ENCODE data around the gene NUB1. TPM values are rescaled to one million over a fixed set of nuclear protein-coding genes. Genes with fewer than 3 reads are reported as not detected.
A peak's percentile ranks its signal among the peaks of the same experiment; 100 is the strongest.

NUB1 gene
- total RNA-seq, 4 donors from 2014 or later, result 16.8 to 46.7 (median 26.1) TPM

- no peaks in the 10 kb centered on the region for H3K36me3 ChIP-seq
- H3K27me3 ChIP-seq, result peaks cover 13 to 62% (median 22%) of the 10 kb centered on the region in 4 donors
- no peak overlapping the region for H3K4me3 ChIP-seq
- intact Hi-C loops (cut with DNase I), result no loop called here
- WGBS, 2 donors, result 71 to 82% methylated on average over 6 to 7 of the region's 9 CpGs
- H3K27ac ChIP-seq, result no peak overlapping the region
- H3K9me3 ChIP-seq, result no peaks in the 10 kb centered on the region
- H3K4me1 ChIP-seq, result peaks cover 13 to 45% (median 22%) of the 10 kb centered on the region in 3 donors
- no peak for TF ChIP-seq POLR2A (IDR thresholded peaks at IDR 0.05)
- DNase-seq, result no peak
Observed at GRCh38 chr7:151406886-151407583, 65.4 kb downstream of the NUB1 start.

DNA sequence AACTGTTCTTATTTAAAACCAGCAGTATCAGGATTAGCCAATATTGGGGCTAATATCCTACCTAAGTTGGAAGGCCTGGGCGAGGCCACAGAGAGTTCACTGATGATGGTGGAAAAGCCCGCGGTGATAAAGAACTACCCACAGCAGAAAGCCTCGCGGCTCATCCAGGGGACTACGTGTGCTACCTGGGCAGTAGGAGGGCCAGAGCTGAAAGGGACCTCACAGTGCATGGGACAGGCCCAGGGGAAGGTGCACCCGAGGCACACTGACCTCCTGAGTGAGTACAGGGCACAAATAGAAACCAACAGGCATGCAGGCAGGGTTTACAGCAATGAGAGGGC lies 66.9 kb downstream of the NUB1 start:
- peaks cover 13 to 76% (median 22%) of the 10 kb centered on the region in 4 donors for H3K27me3 ChIP-seq
- 80 to 87% methylated on average over 3 to 7 of the region's 7 CpGs for WGBS, 2 donors
- H3K27ac ChIP-seq, result peak overlapping the region in 3 of 4 donors; percentile 17 to 83 (median 78)
- peaks cover 13 to 42% (median 22%) of the 10 kb centered on the region in 3 donors for H3K4me1 ChIP-seq
- no peaks in the 10 kb centered on the region for H3K9me3 ChIP-seq
- no peaks in the 10 kb centered on the region for H3K36me3 ChIP-seq
- TF ChIP-seq POLR2A (IDR thresholded peaks at IDR 0.05), result no peak
- TF ChIP-seq, protein P1, sequence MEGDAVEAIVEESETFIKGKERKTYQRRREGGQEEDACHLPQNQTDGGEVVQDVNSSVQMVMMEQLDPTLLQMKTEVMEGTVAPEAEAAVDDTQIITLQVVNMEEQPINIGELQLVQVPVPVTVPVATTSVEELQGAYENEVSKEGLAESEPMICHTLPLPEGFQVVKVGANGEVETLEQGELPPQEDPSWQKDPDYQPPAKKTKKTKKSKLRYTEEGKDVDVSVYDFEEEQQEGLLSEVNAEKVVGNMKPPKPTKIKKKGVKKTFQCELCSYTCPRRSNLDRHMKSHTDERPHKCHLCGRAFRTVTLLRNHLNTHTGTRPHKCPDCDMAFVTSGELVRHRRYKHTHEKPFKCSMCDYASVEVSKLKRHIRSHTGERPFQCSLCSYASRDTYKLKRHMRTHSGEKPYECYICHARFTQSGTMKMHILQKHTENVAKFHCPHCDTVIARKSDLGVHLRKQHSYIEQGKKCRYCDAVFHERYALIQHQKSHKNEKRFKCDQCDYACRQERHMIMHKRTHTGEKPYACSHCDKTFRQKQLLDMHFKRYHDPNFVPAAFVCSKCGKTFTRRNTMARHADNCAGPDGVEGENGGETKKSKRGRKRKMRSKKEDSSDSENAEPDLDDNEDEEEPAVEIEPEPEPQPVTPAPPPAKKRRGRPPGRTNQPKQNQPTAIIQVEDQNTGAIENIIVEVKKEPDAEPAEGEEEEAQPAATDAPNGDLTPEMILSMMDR (IDR thresholded peaks at IDR 0.05), result no peak
- H3K4me3 ChIP-seq, result peak overlapping the region in 2 of 4 donors; percentile 52 to 73
- intact Hi-C loops (cut with DNase I), result no loop called here
- no peak for DNase-seq

DNA sequence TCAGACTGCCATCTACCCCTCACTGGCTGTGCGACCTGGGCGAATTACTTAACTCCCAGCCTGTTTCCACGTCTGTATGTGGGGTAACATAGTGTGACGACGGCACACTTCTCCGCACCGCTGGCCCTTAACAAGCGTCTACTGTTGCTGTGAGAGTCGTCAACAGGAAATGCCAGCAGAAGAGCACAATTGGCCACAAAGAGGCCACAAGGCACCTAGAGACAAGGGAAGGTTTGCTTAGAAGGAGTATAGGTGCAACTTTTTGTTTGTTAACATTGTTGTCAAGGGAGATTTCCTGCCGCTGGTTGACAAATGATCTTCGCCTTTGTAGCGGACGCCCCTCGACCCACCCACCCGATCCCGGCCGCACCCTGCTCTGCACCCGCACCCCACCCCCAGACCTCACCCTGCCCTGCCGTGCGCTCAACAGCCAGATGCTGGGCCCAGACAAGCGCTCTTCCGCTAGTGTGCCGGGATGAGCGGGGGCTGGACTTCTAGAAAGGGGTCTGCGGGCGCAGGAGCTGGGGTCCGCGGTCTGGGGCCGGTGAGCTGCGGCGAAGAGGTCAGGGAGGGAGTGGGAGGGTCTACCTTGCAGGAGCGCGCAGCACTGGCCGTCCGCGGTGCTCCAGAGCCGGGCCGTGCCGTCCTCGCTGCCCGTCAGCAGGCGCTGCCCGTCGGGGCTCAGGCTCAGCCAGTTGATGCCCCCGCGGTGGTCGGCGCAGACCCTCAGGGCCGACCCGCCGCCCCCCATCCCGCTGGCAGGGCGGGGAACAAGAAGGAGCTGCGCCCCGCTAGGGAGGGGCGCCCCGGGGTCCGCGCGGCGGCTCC lies 67.4 kb downstream of the NUB1 start:
- Histone ChIP-seq H3K36me3 (no peaks in the 10 kb centered on the region), H3K4me3 (peak overlapping the region; percentile 23 to 73 (median 46)), H3K27me3 (peaks cover 13 to 82% (median 22%) of the 10 kb centered on the region in 4 donors), H3K9me3 (no peaks in the 10 kb centered on the region), H3K4me1 (peaks cover 13 to 36% (median 17%) of the 10 kb centered on the region in 3 donors), H3K27ac (peak overlapping the region; percentile 38 to 83 (median 62))
- TF ChIP-seq POLR2A (IDR thresholded peaks at IDR 0.05), result peak in 1 of 4 donors; percentile 33
- TF ChIP-seq, protein P1 (IDR thresholded peaks at IDR 0.05), result no peak
- intact Hi-C loops (cut with DNase I), result no loop called here
- DNase-seq, result no peak
- 44 to 54% methylated on average over 11 to 14 of the region's 61 CpGs for WGBS, 2 donors

DNA sequence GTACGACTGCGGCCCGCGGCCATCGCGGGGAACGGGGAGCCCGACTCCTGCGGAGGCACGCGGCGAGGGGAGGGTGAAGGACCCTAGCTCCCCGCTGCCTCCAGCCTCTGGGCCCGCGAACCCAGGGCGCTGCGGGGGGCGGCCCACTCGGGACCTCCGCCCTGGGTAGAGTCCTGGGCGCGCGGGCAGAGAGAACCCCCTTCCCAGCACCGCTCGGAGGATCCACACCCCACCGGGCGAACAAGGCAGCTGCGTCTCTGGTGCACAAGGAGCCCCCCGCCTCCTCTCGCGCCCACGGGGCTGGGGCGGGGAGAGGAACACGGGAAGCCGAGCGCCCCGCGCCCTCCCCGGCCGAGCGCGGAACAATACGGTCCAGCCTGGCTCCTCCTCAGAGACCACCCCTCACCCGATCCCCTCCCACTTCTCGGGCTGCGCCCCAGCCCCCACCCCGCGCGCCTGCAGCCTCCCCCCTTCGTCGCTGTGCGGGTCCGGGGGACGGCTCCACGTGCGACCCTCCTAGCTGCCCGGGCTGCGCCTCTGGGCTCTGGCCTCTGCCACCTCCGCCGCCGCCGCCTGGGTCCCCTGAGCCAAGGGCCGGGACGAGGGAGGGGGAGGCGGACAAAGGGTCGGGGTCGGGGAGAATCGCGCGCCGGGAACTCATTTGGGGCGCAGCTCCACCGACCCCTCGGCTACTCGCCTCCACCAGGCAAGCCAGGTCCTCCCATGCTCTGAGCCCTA lies 68.2 kb downstream of the NUB1 start, which contains the start of gene WDR86:
TSS of gene WDR86 (minus strand) at position 372 of the 738 bp plus-strand sequence. CDS start 449 bp downstream, outside the sequence.
- no peak for DNase-seq
- TF ChIP-seq, protein P1 (IDR thresholded peaks at IDR 0.05), result no peak
- no peak for TF ChIP-seq POLR2A (IDR thresholded peaks at IDR 0.05)
- no CpG with 5 or more reads among the region's 75 CpGs for WGBS, 2 donors
- Histone ChIP-seq H3K4me1 (peaks cover 13 to 29% (median 13%) of the 10 kb centered on the region in 3 donors), H3K36me3 (no peaks in the 10 kb centered on the region), H3K4me3 (peak within 1 kb of the TSS; percentile 23 to 73 (median 46)), H3K27me3 (peaks cover 13 to 85% (median 22%) of the 10 kb centered on the region in 4 donors), H3K9me3 (no peaks in the 10 kb centered on the region), H3K27ac (peak within 1 kb of the TSS; percentile 46 to 83 (median 65))
- intact Hi-C loops (cut with DNase I), result no loop called here
